ENCODE results near the gene RXRB. TPM values are rescaled to one million over a fixed set of nuclear protein-coding genes. Genes with fewer than 3 reads are reported as not detected.

Gene RXRB
- total RNA-seq = 23.9 and 25.0 TPM in 2 replicates

DNA sequence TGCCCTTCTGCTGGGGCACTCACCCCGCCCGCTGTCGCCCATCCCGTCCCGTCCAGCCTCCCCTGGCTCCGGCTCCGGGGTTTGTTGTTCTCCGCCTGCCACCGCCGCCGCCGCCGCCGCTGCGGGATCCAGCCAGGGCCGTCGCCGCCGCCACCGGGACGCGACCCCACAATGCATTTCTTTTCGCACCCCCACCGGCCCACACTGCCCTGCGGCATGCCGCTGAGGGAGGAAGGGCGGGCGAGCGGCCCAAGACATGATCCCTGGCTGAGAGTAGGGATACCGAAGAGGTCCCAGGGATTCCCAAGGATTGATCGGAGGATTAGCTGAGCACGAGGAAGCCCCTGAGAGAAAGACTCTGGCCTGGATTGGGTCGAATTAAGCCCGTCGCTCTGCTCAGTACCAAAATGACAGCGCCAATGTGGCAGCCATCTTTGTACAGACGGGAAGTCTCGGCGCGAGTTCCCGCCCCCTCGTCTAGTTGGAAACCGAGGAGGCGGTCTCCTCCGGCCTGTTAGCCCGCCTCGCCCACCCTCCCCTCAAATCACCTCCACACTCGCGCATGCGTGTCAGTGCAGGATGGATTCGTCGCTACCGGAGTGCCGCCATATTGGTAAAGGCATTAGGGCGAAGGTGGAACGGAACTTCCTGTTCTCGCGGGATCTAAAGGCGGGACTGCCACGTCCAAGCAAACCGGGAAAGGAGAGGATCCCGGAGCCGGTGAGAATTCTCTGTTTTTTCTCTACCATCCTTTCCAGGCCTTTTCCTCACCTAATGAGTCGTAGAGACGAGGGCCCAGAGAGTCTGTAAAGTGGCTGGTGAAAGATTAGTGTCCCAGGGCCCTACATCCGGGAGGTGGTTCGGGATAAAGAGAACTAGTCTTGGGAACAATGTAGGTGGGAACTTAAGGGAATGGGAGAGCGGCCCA, at the start of gene RXRB, which contains the start of gene SLC39A7:
Gene RXRB (minus strand): TSS at position 447 of the 928 bp plus-strand sequence. CDS start 189 bp downstream, at position 258.
Gene SLC39A7 (plus strand): TSS at position 649 of the 928 bp plus-strand sequence. CDS start 379 bp downstream, outside the sequence.

GRCh38 chr6:33208091-33208967, 7.9 kb upstream of the RXRB start, which contains the start of gene RING1:
TSS of gene RING1 (plus strand) at chr6:33208500. CDS start at chr6:33208823, 323 bp downstream.

GRCh38 chr6:33204415-33205190, 4.1 kb upstream of the RXRB start, which contains the start of gene HSD17B8:
TSS of gene HSD17B8 (plus strand) at chr6:33204655. CDS start at chr6:33204669, 14 bp downstream.

DNA sequence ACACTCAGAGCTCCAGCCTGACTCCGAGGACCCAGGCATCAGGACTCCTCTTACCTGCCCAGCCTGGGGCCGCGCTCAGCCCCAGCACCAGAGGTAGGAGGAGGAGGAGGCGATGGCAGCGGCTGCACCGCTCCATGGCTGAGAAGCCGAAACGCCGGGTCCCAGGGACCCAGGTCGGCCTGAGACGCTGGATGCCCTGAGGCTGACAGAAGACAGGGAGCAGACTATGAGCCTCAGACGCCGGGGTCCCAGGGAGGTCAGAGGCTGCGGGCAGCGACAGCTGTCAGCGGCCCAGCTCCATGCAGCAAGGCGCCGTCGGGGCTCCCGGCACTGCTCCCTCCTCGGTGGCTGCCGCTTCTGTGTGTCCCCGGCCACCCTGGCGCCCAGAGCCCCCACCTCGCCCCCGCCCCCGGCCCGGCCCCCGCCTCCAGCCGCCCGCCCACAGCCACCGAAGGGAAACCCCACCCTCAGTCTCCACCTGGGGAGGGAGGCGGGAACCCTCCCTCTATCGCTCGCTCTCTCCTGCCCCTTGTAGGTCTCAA, 8.3 kb downstream of the RXRB start, which contains the start of gene COL11A2:
Gene COL11A2 (minus strand): TSS at position 363 of the 542 bp plus-strand sequence. CDS start 227 bp downstream, at position 136.

Other genes starting within 250 kb of the RXRB start
- gene HLA-DMA, start 247.6 kb downstream of the RXRB start, total RNA-seq = 0.33 and 1.1 TPM in 2 replicates
- gene BRD2, start 232.1 kb downstream of the RXRB start, total RNA-seq = 95.3 and 96.0 TPM in 2 replicates
- not detected in 2 replicates for gene HLA-DOA, start 191.1 kb downstream of the RXRB start, total RNA-seq
- gene HLA-DPA1, start 127.0 kb downstream of the RXRB start, total RNA-seq = 0.55 and 4.0 TPM in 2 replicates
- gene HLA-DPB1, start 124.7 kb downstream of the RXRB start, total RNA-seq = 6.8 and 21.1 TPM in 2 replicates
- gene COL11A2, start 8.2 kb downstream of the RXRB start, total RNA-seq = 0.11 and 0.12 TPM in 2 replicates
- 129 and 159 TPM in 2 replicates for gene SLC39A7, start 202 bp upstream of the RXRB start, total RNA-seq
- gene HSD17B8, start 4.0 kb upstream of the RXRB start, total RNA-seq = 2.7 and 8.9 TPM in 2 replicates
- 26.7 and 34.0 TPM in 2 replicates for gene RING1, start 7.8 kb upstream of the RXRB start, total RNA-seq
- gene VPS52, start 71.2 kb upstream of the RXRB start, total RNA-seq = 35.0 and 35.6 TPM in 2 replicates
- gene RPS18, start 71.4 kb upstream of the RXRB start, total RNA-seq = 3,212 and 3,760 TPM in 2 replicates
- gene B3GALT4, start 76.5 kb upstream of the RXRB start, total RNA-seq = 4.4 and 5.3 TPM in 2 replicates
- gene WDR46, start 88.6 kb upstream of the RXRB start, total RNA-seq = 79.9 and 102 TPM in 2 replicates
- 38.9 and 42.8 TPM in 2 replicates for gene PFDN6, start 88.9 kb upstream of the RXRB start, total RNA-seq
- 20.1 and 23.9 TPM in 2 replicates for gene RGL2, start 98.3 kb upstream of the RXRB start, total RNA-seq
- 33.0 and 49.9 TPM in 2 replicates for gene TAPBP, start 113.4 kb upstream of the RXRB start, total RNA-seq
- gene ZBTB22, start 117.1 kb upstream of the RXRB start, total RNA-seq = 19.5 and 24.2 TPM in 2 replicates
- gene DAXX, start 122.3 kb upstream of the RXRB start, total RNA-seq = 24.7 and 70.2 TPM in 2 replicates
- gene KIFC1, start 191.2 kb upstream of the RXRB start, total RNA-seq = 15.0 and 57.7 TPM in 2 replicates
- gene PHF1, start 210.3 kb upstream of the RXRB start, total RNA-seq = 23.0 and 29.7 TPM in 2 replicates
- gene CUTA, start 217.4 kb upstream of the RXRB start, total RNA-seq = 109 and 129 TPM in 2 replicates
- gene SYNGAP1, start 219.4 kb upstream of the RXRB start, total RNA-seq = 4.6 and 6.0 TPM in 2 replicates